CD4-positive, alpha-beta T cell treated with Interleukin-6 at 100 ng/mL for 8 hours (primary cell): ENCODE results near the gene PYCR2.
"Not testable (repeated sequence)": the region's sequence is repeated elsewhere in the genome, so short reads cannot be mapped to it uniquely, and the experiment has no call there.

ENCODE experiments used
- DNase-seq: peaks from one replicate; pipeline ENCODE4 v3.0.0-alpha.2; 2020; ENCODE audit warnings: mixed read lengths, low spot score

PYCR2 gene

DNA sequence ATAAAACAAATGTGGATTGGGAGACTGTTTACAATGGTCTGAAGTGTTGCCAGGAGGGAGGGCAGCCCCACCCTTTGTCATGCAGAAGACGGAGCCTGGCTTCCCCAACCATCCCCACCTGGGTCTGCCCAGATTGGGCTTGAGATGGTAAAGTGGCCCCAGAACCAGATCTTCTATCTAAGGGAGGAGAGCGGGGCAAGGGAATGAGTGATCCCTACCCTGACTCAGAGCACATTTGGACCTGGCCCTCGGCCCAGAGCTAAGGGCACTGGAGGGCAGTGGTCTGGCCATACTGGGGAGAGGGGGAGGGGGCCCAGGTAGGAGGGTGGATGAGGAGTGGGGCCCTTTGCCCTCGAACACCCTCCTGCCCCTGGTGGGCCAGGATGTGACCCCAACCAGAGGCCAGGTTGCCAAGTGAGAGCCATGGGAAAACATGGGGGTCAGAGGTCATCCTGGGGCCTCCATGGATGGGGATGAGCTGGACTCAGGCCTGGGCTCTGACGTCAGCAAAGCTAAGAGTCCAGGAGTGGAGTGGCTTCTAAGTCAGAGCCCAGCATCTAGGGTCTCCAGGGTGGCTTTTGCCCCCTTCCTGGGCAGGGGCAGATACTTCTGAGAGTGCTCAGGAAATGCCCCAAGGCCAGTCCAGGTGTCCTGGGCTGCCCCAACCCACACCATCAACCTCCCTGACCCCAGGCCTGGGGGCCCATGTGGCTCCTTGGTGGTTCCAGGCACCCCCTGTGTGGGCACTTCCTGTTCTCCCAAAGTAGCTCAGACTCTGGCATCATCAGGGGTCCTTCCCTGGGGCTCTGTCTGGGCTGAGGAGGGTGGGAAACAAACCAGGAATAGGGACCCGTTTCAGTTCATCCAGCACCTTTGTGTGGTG, 33.5 kb downstream of the PYCR2 start:
- no peak for DNase-seq

DNA sequence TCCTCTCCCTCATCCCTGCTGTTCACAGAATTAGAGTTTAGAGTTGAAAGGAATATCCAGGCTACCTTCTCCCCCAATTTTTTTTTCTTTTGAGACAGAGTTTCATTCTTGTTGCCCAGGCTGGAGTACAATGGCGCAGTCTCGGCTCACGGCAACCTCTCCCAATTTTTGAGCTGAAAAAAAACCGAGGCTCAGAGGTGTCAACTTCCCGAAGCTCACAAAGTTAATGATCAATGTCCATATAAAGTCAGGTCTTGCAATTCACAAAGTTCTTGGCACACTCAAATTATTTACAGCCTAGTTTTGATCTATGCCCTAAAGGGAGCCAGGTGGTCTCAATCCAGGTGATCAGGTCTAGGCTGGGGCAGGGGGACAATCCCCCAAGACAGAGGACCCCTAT, 34.3 kb downstream of the PYCR2 start:
- no peak for DNase-seq

DNA sequence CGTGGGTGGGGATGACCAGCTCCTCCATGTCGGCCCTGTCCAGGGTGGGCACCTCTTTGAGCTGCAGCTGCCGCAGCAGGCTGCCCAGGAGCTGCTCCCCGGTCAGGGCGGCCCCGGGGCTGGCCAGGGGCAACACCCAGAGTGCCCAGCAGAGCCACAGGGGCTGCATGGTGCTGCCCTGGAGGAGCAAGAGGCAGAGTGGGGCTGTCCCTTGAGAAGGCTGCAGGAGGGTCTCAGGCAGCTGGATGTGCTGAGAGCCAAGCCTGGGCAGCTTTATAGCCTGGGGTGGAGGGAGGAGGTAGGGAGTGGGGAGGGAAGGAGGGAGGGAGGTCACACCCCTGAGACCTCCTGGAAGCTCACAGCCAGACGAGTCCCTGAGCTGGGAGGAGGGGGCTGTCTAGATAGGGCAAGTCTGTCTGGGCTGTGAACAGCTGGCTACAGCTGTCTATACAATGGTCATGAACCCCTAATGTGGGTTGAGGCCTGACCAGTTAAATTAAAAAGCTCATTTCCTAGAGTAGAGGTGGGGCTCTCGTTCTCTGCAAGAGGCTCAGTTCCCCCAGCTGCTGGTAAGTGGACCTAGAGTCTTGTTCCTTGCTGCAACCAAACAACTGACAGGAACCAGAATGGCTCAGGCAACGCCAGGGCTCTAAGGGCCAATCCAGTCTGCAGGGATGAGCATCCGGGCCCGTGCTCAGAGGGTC, 35.0 kb downstream of the PYCR2 start, which contains the start of gene LEFTY1:
TSS of gene LEFTY1 (minus strand) at position 249 of the 704 bp plus-strand sequence. CDS start at position 169, 80 bp downstream.
- DNase-seq: no peak

DNA sequence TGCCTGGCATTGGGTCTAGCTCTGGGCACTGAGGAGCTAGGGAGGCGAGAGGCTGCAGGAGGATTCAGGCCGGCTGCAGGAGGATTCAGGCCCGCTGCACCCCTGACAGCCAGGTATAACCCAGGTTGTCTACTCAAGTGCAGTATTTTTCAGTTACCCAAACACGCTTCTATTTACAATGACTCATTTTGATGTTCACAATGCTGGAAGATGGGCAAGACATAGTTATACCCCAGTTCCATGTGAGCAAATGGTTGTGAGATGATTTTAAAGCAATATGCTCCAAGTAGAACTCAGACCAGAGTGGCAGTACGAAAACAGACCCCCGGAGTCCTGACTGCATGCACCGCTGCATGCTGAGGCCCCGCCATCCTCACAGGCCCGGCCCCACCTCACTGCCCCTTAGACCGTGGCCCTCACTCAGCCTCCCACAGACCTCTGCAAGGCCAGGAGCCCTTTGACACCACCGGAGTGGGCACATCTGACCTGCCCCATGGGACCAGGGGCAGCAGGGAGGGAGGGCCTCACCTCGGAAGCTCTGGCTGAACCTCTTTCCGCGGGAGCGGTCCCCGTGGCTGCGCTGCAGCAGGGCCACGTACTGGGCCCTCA, 35.7 kb downstream of the PYCR2 start:
- DNase-seq: no peak

DNA sequence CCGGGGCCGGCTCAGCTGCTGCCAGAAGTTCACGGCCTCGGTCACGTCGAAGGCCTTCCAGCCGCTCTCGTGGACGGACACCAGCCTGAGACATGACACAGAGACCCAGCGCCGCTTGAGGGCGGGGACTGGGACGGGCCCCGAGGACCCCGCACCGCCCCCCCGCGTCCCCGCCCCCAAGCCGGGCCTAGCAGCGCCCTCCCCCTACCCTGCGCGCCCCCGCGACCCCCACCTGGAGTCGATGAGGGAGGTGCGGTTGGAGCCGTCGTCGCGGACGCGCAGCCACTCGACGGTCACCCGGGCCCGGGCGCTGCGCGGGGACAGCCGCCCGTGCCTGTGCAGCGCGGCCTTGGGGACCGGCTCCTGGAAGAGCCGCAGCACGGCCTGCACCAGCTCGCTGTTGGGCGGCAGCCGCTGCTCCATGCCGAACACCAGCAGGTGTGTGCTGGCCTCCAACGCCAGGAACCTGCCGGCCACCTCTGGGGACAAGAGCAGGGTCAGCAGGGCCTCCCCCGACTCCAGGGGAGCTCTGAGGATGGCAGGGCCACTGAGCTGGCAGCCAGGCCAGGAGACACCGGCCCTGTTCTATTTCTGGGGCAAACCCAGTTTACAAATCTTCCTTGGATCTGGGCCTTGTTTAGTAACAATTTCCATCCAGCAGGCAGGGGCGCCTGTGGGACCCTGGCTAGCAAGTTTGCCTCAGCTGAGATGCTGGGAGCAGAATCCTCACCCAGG, 36.3 kb downstream of the PYCR2 start:
- not testable (repeated sequence) for DNase-seq

DNA sequence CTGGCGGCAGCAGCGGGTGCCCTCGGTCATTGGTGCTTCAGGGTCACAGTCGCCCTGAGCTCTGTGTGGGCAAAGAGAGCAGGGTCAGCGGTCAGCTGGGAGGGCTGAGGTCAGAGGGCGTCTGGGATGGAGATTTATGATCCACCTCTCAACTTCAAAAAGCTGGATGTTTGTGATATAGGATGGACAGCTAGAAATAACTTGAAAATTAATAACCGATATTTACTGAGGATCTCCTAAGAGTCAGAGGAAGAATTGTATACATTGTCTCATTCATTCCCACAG, 37.1 kb downstream of the PYCR2 start:
- no peak for DNase-seq

DNA sequence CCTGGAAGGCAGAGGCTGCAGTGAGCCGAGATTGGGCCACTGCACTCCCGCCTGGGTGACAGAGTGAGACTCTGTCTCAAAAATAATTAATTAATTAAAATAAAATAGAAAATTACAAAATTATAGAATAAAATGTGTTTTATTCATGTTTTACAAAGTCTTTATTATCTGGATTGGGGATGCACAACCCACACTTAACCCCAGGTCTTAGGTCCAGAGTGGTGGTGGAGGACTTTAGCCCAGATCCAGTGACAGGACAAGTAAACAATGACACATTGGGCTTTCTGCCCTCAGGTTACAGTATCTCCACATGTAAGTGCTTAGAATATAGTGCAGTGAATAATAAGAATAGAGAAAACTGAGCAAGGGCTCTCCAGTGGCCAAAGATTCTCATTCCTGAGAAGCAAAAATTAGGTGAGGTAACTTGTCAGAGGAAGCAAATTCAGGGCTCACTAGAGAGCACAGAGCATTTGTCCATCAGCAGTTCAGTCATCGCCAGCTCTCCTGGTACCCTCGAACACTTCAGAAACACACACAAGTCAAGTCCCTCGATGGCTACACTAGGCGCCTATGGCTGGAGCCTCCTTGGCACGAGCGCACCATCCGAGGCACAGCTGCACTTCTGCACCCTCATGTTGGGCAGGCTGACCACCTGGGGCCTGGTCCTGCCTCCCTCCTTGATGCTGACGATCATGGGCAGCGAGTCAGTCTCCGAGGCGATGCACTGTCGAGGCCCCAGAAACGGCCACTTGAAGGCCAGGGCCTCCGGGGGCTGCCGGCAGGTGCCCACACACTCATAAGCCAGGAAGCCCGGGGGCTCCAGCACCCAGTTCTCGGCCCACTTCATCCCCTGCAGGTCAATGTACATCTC, 37.7 kb downstream of the PYCR2 start:
- DNase-seq: no peak

DNA sequence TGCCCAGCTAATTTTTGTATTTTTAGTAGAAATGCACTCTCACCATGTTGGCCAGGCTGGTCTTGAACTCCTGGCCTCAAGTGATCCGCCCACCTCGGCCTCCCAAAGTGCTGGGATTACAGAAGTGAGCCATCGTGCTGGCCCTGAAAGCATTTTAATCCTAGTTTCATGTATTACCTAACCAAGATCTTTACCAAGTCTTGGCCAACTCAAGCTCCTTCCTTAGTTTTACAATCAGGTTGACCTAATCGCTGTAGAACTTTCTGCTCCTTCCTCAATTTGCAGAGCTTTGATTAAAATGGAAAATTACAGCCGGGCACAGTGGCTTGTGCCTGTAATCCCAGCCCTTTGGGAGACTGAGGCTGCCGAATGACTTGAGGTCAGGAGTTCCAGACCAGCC, 38.7 kb downstream of the PYCR2 start:
- DNase-seq: no peak

DNA sequence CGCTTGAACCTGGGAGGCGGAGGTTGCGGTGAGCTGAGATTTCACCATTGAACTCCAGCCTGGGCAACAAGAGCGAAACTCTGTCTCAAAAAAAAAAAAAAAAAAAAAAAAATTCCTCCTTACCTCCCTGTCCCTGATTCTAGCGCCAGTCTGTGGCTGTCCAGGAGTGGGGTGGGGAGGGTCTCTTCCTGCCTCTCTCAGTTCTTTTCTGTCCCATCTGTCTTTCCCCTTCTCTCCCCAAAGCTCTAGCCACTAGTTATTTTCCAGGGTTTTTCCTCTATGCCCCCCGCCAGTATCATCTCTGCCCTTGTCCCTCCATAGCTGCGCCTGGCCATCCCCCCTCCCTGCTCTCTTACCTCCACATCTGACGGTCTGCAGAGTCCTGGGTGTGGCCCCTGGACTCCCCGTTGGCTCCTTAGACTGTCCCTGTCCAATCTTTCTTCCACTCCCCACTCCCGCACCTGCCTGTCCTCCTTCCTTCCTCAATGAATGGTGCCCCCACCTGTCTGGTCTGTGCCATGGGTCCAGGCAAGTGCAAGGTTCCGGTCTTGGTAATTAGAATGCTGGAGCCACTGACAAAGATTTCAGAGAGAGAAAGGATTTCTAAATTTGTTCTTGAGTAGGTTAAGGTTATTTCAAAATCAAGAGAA, 40.3 kb downstream of the PYCR2 start:
- DNase-seq: no peak

DNA sequence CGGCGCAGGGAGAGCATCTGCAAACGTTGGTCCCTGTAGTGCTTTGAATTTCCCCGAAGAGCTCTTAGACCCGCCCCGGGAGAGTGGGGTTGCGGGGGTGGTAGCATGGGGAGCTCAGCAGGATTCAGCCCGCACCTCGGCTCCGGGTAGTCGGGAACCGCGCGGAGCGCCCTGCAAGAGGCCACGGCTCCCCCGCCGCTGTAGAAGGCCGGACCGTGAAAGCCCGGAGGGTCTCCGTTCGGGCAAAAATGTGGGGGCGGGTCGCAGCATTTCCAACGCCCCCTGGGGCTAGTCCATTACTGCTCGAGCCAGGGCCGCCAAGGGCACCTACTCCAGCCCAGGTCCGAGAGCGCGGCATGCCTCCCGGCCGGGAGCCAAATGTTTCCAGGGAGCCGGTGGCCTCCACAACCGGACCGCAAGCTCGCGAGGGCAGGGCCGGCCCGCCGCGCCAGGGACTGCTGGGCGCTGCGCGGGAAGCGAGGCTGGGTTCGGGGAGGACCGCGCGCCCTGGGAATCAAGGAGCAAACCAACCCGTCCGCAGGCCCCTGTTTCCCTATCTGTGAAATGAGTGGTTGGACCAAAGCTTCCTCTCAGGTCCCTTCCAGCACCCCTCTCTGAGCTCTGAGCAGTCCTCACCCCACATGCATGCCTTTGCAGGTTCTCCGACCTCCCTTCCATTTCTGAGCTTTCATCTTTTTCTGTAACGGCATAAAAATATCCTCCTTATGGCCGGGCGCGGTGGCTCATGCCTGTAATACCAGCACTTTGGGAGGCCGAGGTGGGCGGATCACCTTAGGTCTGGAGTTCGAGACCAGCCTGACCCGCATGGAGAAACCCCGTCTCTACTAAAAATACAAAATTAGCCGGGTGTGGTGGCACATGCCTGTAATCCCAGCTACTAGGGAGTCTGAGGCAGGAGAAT, 41.1 kb downstream of the PYCR2 start:
- DNase-seq: no peak

DNA sequence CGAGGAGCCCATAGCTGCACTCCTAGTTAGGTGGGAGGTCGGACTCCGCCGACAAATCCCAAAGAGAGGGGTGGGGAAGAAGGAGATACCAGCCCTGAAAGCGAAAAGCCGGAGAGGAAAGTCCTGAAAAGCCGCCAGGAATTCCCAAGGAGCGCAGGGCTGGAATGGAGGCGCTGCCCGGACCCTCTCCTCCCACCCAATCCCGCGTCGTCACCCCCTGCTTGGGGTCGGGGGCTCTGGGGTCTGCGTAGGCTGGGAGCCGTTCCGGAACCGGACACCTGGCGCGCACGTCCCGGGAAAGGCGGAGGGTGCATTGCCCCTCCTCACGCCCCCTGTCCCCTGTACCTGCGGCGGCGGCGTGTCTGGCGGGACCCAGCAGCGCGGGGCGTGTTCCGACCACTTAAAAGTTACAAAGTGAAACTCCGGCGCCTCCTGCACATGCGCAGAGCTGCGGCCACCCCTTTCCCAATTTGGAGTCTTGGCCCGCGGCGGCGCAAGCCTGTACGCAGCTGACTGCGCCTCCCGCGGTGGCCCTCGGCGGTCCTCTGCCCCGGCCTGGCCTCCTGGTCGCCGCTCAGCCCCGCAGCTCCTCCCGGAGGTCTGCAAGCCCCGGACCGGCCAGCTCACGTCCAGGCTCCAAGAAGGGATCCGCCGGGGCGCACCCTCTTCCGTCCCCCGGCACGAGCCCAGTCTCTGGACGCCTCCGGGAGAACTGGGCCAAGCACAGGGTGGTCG, 41.9 kb downstream of the PYCR2 start, which contains the start of gene TMEM63A:
TSS of gene TMEM63A (minus strand) at position 422 of the 735 bp plus-strand sequence. CDS start 4,800 bp downstream, outside the sequence.
- DNase-seq: peak; percentile 88

DNA sequence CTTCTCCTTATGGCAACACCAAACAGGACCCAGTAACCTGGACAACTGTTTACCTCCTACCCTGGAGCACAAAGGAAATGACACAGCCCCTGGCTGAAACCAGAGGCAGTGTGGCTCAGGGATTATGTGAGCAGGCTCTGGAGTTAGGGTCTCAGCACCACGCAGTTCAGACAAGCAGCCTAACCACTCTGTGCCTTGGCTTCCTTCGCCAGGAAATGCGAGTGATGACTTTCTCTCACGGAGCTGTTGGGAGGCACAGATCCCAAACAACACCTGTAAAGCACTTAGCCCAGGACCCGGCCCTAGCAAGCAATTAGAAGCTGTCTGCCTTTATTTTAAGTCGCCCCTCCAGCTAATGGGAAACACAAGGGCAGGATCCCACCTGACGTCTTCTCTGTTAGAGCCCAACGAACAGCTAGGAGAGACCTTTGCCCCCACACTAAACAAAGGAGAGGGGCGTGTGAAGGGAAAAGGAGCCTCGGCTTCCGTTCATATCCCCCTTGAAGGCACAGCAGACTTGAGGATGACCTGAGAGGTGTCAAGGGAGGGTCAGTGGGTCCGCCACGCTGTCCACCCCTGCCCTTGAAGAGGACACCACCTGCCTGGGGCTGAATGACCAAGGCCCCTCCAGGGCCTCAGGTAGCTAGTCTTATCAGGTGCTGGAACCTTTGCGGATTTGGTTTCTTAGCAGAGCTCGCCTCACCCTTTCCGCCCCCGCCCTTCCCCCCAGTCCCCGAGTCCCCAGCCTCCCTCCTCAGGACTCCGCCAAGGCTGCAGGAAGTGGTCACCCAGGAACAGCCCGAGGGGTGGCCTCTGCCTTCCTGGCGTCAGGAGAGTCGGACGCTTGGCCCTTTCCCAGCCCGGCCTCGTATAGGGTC, 42.7 kb downstream of the PYCR2 start:
- peak; percentile 67 for DNase-seq

DNA sequence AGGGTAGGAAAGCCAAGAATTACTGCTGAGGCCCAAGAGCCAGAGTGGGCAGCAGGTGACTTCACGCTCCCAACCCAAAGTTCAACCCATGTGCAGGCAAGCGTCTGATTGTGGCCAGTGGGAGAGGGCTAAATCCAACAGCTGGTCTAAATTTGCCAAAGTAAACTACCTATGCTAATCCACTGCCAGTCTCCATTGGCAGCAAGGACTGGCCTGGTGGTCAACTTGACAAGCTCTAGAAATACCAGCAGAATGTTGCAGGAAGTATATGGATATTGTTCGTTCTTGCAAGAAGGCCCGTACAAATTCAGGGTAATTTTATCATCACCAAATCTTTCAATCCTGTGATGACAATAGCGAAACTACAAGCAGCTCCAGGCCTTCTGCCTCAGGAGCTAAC, 43.4 kb downstream of the PYCR2 start:
- DNase-seq: no peak

DNA sequence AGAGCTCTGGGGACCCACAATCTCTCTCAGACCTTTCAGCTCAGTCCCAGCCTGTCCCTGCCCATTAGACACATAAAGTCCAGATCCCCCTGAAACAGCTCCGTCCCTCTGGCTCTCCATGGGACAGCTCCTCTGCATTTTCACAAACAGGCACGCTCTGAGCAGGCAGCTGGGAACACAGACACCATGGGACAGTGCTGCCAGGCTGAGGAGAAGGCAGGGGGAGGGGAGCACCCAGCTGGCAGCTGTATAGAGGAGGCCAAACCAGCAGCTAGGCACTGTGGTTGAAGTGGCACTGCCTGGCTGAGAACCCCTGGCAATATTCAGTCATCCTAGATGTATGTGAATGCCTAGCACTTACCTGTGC, 43.8 kb downstream of the PYCR2 start:
- no peak for DNase-seq

DNA sequence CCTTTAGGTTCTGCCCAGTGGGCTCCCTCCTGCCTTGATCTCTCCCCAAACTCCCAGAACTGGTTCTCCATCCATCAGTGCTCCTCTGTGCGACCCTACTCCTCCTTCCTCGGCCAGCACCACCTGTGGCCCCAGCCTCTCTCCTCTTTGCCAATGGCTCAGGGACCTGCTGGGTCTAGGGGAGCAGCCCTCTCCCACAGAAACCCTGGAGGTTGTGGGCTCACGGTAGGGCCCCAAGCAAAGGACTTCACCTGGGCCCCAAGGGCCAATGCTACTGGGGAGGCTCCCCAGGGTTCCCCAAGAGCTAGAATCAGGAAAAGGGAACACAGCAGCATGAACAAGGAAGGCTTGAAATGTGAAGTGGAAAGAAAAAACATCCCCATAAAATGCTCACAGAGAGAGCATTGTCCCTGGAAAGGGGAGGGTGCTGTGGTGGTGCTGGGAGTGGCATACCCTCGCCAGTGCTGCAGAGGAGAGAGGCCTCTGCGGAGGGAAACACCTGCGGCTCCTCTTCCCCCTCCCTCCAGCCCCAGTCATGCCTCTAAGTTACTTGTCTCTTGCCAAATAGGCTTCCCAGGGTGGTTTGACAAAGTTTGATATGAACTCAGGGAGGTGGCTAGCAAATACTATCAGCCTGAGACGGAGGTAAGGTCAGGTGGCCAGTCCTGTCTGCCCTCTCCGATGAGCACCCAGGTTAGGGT, 44.4 kb downstream of the PYCR2 start:
- no peak for DNase-seq

DNA sequence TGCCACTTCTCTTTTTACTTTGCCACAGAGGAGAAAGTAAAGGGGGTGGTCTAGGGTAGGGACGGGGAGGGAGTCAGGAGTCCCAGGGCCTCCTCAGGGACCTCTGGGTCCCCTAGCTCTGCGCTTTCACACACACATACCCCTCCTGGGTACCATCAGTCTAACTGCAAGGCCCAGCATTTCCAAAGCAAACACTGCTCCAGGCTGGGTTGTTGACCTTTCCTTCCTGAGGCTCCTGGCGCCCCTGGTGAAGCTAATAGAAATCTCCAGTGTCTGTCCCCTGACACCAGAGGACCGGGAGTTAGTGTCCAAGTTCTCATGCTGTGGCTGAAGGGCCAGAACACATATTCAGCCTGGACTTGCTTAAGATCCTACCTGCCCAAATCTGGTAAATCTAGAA, 45.8 kb downstream of the PYCR2 start:
- no peak for DNase-seq

DNA sequence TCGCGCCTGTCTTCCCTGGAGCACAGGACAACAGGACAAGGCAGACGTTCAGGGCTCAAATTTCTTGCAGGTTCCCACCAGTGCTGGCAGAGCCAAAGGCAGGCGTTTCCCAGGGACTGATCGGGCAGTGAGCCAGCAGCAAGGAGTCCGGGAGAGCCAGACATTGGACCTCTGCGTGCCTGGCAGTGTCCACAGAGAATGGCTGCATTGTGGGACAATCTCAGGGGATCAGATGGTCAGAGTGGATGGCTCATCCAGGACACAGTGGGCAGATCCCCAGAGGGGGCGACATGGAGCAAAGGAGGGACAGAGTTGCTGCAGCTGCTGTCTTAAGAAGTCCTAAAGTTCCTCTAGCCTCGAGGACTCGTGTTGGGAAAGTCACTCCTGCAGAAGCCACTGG, 46.5 kb downstream of the PYCR2 start:
- no peak for DNase-seq
